ENCODE measurements around the gene GFRAL. TPM values are rescaled to one million over a fixed set of nuclear protein-coding genes. Genes with fewer than 3 reads are reported as not detected.

GFRAL gene
- total RNA-seq, 1 donor from 2014 or later = 0.10 TPM

DNA sequence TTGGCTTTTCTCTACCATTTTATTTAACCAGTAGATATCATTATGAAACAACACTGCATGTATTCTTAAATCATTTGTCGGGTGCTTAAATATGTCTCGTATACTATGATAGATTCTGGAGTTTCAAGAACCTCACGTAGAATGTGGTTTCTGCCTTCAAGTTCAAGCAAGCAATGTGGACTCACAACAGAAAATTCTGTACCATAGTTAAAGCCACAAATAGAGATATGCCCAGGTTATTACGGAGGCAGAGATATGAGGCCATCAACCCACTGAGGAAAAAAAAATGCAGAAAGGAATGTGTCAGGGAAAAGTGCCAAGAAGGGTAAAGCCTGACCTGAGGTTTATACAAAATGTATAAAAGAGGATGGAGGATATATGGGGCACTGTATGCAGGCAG lies 109.9 kb downstream of the GFRAL start:
- DNase-seq = no peak

DNA sequence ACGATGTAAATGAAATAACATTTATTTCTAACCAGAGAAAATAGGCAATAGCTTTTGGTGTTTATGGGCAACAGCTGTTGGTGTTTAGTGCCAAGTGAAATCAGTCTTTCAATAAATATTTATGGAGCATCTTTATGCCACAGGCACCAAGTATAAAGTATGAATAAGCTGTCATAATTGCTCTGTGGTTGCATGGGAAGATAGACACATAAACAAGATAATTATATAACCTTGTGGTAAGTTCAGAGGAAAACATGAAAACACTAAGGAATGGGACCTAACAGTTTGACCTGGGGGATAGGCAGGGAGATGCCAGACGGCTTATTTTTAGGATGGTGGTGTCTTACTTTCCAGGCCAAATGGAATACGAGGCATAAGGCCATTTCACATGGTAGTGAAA lies 110.9 kb downstream of the GFRAL start:
- DNase-seq = no peak

DNA sequence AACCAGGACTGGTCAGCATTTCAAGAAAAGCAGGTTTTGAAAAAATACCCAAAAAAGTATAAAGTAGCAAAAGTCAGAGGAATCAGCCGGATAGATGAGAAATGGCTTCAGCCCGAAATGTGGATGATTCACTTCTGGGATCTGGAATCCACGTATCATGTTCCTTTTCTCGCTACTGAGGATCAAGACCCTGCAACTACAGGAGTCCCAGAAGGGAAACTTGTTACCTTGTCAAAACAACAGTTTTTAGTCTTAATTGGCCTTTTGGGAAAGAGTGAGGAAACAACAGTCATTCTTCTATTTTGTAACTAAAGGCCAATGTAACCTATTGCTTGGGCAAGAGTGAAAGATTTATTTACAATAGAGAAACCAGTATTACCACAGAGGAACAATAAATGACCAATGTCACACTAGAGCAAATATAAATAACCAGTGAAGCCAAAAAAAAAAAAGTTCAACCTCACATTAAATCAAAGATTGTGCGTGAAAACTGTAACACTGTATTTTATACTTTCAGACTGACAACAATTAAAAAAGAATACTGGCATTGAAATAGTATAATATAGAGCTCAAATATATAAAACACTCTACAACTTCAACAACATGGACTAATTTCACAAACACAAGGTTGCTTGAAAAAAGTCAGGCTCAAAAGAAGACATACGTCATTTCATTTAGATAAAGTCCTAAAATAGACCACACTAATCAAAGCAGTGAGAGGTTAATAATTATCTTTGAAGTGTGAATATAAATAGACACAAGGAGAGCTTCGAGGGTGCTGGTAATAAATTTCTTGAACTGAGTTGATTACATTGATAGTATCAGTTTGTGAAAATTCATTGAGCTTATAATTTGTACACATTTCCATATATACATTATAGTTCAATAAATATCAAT lies 116.2 kb downstream of the GFRAL start:
- no peak for DNase-seq

GRCh38 chr6:55445648-55446204 lies 118.5 kb downstream of the GFRAL start:
- DNase-seq = peak; percentile 40

- DNase-seq = no peak
Observed at GRCh38 chr6:55447891-55448290, 120.6 kb downstream of the GFRAL start.

DNA sequence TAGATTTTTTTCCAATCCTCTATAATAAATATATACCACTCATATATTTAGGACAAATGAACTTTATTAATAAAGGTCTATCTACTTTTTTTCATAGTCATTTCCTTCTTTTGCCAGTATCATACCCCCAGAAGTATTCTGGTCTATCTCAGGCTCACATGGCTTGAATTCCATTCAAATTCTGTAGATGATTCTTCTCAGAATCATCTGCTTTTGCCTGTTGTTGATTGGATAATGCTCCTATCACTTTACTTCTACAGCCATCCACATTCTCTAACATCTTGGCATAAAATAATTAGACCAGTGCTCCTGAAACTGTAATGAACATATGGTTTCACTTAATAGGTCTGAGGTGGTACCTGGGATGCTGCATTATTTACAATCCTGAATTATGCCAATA lies 121.2 kb downstream of the GFRAL start:
- no peak for DNase-seq

- DNase-seq = no peak
Observed at GRCh38 chr6:55449225-55449624, 122.0 kb downstream of the GFRAL start.

GRCh38 chr6:55450005-55450404 lies 122.7 kb downstream of the GFRAL start:
- DNase-seq = no peak

Other genes with a start within 250 kb of the GFRAL start
- gene HCRTR2, start 153.0 kb upstream of the GFRAL start, total RNA-seq = not detected